Measurements from ENCODE around the gene PHC2.

PHC2 gene

DNA sequence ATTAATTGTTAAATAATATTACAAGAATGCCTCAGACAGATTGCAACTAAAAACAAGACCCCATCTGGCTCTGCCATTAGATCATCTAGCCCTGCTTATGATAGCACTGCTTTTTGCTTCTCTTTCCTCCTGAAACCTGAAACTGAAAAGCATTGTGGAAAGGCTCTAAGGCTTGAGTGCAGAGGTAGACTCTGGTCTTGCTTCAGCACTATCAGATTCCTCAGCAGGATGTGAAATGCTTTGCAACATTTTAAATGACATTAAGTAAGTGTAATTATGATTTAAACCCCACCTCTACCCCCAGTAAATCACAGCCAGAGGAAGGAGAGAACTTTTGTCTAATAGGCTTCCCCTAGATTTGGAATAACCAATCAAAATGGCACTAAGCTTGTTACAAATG, 32.9 kb downstream of the PHC2 start:
- DNase-seq (ENCODE audit: low read depth), result peak; percentile 39
- no peak overlapping the region for H3K4me3 ChIP-seq (ENCODE audit: low read depth, low read length)
- no peak for TF ChIP-seq CTCF (IDR thresholded peaks at IDR 0.05; ENCODE audit: insufficient read depth, low read depth, low read length, missing control alignments)

DNA sequence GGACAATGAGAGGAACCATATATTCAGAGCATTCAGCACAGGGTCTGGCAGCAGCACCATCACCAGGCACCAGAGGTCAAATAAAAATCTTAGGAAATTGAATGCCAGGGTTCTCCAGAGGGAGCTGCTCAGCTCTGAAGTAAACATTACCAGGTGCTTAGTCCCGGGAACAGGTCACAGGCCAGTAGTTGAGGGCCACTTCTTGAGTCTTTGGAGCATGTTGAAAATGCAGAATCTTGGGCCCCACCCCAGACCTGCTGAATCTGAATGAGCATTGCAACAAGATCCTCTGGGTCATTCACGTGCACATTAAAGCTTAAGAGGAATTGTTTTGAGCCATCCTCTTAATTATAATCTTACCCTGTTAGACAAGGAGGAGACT, 33.8 kb downstream of the PHC2 start:
- DNase-seq (ENCODE audit: low read depth), result no peak
- TF ChIP-seq CTCF (IDR thresholded peaks at IDR 0.05; ENCODE audit: insufficient read depth, low read depth, low read length, missing control alignments), result no peak
- no peak overlapping the region for H3K4me3 ChIP-seq (ENCODE audit: low read depth, low read length)

DNA sequence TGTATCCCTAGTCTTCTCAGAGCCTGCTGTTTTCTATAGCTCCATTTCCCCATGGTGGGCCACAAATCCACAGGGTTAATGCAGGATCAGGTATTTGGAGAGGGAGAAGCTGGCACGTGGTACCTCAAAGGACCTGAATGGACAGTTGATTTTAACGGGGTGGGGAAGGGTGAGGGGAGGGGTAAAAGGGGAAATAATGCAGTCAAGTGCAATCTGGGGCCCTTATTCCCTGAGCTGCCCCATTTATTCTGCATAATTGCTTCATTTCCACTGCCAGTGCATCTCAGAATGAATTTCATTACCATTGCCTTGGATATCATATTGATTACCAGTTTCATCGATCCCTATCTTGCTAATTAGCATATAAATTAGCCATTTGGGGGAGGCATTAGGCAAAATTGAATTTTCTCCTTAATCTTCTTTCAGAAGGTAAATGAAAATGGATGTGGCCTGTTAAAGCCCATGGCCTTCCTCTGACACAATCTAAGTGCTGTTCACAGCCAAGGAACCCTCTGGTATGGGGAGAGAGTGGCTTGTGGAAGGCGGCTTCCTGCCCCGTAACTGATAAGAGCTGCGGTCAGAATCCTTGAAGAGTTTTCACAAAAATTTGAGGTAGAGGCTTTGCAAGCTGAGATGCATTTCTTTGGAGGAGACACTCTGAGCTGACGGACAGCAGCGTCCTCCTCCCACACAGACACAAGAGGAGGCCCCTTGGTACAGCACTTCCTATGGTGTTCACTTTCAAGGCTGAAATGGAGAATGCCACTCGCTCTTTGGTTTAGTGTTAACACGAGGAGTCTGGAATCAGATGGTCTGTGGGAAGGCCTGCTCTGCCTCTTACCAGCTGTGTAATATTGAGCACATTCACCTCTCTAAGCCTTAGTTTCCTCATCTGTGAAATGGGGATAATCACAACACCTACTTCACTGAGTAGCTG, 34.4 kb downstream of the PHC2 start:
- no peak overlapping the region for H3K4me3 ChIP-seq (ENCODE audit: low read depth, low read length)
- DNase-seq (ENCODE audit: low read depth), result no peak
- TF ChIP-seq CTCF (IDR thresholded peaks at IDR 0.05; ENCODE audit: insufficient read depth, low read depth, low read length, missing control alignments), result no peak

- no peak overlapping the region for H3K4me3 ChIP-seq (ENCODE audit: low read depth, low read length)
- DNase-seq (ENCODE audit: low read depth), result no peak
- TF ChIP-seq CTCF (IDR thresholded peaks at IDR 0.05; ENCODE audit: insufficient read depth, low read depth, low read length, missing control alignments), result no peak
These were observed 36.1 kb downstream of the PHC2 start for GRCh38 chr1:33394770-33395169.

DNA sequence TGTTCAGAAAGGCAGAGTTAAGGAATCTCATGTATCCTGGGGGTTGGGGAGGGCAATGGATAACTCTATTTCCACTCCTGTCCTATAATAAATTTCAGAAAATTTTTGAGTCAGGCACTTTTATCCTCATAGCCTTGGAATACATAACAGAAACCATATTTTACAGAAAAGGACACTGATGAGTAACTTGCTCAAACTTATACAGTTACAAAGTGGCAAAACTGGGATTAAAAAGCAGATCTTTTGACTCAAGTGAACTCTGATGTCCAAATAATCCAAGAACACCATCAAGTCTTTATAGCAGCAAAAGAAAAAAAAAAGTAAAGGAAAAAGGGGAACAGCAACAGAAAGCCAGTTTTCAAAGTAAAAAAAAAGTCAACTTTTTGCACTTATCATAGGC, 36.9 kb downstream of the PHC2 start:
- TF ChIP-seq CTCF (IDR thresholded peaks at IDR 0.05; ENCODE audit: insufficient read depth, low read depth, low read length, missing control alignments), result no peak
- no peak for DNase-seq (ENCODE audit: low read depth)
- H3K4me3 ChIP-seq (ENCODE audit: low read depth, low read length), result no peak overlapping the region

GRCh38 chr1:33393524-33393923, 37.4 kb downstream of the PHC2 start:
- TF ChIP-seq CTCF (IDR thresholded peaks at IDR 0.05; ENCODE audit: insufficient read depth, low read depth, low read length, missing control alignments), result no peak
- H3K4me3 ChIP-seq (ENCODE audit: low read depth, low read length), result no peak overlapping the region
- DNase-seq (ENCODE audit: low read depth), result no peak

- no peak for DNase-seq (ENCODE audit: low read depth)
- no peak for TF ChIP-seq CTCF (IDR thresholded peaks at IDR 0.05; ENCODE audit: insufficient read depth, low read depth, low read length, missing control alignments)
- H3K4me3 ChIP-seq (ENCODE audit: low read depth, low read length), result no peak overlapping the region
These were observed 38.3 kb downstream of the PHC2 start for GRCh38 chr1:33392639-33393038.
